Measurements from ENCODE around the gene LINGO4.
A peak's percentile ranks its signal among the peaks of the same experiment; 100 is the strongest.

The LINGO4 gene

DNA sequence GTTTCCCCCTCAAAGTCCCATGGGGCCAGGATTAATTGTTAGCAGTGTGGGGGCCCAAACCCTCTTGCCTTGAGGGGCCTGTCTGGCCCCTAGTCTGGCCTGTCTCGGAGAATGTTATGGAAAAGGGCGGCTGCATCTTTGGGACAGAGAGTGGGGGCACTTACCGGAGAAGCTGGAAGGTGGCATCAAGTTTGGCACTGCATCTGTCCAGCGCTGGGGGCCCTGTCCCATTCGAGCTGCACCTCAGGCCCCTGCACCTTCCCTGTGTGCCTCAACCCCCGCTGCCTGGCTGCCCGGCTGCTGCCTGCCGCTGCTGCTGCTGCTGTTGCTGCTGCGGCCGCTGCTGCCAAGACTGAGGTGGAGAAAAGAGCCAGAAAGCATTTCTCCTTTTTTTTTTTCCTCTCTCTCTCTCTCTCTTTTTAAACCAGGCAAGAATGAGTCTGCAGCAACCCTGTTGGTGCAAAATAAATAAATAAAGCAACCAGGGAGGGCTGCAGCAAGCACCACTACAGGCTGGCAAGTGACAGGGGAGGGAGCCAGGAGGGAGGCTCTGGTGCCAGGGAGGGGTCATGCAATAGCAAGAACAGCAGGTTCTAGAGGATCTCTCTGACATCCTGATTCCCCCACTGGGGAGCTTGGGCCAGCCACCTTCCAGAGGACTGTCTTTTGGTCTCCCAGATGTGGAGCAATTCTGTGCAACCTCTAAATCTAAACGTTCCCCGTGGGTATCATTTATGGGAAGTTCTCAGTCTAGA is at the start of gene LINGO4:
Gene LINGO4 (minus strand): TSS at position 354 of the 755 bp plus-strand sequence. CDS start 2,715 bp downstream, outside the sequence.
- DNase-seq, result no peak

DNA sequence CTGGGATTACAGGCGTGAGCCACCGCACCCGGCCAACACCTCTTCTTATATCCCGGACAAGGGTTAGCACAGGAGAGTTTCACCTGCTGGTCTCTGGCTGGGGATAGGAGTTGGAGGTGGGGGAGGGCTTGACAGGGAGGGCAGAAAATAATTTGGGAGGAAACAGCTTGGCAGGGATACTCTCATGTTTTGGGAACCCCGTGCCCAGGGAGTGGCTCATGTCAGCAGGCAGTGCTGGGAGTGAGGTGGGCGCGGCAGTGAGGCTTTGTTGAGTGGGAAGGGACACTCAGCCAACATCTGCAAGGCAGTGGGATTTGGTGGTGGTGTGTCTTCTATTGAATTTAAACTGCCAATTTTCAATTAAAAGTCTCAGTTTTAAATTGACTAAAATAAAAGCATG is 49.4 kb upstream of the LINGO4 start:
- no peak for DNase-seq

GRCh38 chr1:151853411-151853943 is 48.3 kb upstream of the LINGO4 start, which contains the start of gene THEM5:
TSS of gene THEM5 (minus strand) at chr1:151853712. CDS start at chr1:151853565, 147 bp downstream.
- no peak for DNase-seq

DNA sequence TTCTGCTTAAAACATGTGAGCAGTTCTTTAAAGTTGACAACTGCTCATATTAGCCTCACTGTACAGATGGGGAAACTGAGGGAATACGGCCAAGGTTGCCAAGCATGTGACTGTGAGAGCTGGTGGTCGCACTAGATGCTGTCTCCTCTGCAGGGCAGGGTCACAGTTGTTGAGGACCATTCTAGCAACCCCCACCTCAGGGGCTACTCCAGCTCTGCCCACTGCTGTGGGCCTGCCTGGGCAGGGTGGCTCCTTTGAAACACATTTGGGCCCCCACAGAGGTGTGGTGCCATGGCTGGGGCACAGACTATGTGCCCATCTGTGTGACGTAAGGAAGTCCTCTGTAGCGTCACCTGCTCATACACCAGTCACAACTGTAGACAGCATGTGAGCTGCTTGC is 47.5 kb upstream of the LINGO4 start:
- no peak for DNase-seq

- DNase-seq, result no peak
These were observed 46.7 kb upstream of the LINGO4 start for GRCh38 chr1:151851886-151852285.

DNA sequence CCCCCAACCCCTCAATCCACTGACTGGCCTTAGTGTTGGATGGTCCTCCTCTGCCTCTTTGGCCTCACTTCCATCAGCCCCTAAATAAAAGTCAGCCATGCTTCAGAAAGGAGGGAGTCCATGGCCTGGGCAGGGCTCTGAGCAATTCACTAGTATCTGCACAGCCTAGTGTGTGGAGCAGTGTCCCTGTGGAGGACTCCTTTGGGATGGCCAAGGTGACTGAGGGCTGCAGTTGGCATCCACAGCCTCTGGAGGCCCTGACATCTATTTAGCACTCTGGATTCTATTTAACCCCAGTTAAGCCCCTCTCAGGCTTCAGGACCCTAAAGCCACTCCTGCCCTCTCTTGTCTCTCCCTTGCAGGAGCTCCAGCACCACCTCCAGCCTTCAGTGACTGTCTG is 44.7 kb upstream of the LINGO4 start:
- no peak for DNase-seq

- no peak for DNase-seq
These were observed 43.9 kb upstream of the LINGO4 start for GRCh38 chr1:151849126-151849525.

GRCh38 chr1:151847867-151848596 is 42.8 kb upstream of the LINGO4 start:
- DNase-seq, result no peak

GRCh38 chr1:151846686-151847237 is 41.5 kb upstream of the LINGO4 start:
- peak; percentile 4 for DNase-seq

- peak; percentile 3 for DNase-seq
These were observed 40.9 kb upstream of the LINGO4 start for GRCh38 chr1:151846062-151846568.

DNA sequence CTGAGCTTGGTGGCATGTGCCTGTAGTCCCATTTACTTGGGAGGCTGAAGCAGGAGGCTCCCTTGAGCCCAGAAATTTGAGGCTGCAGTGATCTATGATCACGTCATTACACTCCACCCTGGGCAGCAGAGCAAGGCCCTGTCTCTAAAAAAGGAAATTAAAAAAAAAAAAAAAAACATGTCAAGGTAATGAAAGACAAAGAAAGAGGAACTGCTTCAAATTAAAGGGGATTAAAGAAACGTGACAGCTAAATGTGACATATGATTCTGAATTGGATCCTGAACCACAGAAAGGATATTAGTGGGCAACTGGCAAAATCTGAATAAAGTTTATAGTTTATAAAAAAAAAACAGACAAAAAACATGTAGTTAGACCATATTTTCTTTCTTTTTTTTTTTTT is 38.2 kb upstream of the LINGO4 start:
- DNase-seq, result no peak

DNA sequence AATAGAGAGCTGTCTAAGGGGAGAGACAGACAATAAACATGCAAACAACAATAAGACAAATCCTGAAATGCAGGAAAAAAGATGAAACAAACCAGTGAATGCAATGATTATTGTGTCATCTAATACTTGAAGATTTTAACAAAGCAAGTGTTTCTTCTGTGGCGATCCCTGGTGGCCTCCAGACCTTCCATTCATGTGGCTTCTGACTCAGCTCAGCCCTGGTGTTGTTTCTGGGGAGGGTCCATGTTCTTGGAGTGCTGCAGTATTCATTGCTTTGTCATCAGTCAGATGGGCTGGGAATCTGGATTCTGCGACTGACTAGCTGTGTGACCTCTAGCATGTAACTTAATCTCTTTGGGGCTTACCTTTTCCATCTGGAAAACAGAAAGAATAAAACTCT is 35.9 kb upstream of the LINGO4 start:
- DNase-seq, result no peak

DNA sequence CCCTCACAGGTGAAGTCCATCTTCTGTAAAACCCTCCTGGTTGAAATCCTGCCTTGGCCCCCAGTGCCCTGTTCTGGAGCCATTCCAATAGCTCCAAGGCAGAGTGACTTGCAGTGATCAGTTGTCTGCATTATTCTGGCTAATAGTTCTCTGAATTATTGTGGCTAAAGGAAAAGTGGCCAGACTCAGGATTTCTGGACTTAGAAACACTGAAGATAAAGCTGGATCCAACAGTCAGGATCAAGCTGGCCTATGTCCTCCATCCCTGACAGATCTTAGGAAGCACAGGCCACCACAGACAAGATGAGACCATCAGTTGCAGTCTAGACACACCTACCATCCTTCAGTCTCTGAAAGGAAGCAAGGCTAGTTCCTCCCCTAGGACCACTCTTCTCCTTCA is 35.2 kb upstream of the LINGO4 start:
- no peak for DNase-seq

- peak; percentile 74 for DNase-seq
These were observed 34.5 kb upstream of the LINGO4 start, which contains the start of gene C2CD4D for GRCh38 chr1:151839457-151840403. TSS of gene C2CD4D (minus strand) at chr1:151839820. CDS start at chr1:151838989, 831 bp downstream.

DNA sequence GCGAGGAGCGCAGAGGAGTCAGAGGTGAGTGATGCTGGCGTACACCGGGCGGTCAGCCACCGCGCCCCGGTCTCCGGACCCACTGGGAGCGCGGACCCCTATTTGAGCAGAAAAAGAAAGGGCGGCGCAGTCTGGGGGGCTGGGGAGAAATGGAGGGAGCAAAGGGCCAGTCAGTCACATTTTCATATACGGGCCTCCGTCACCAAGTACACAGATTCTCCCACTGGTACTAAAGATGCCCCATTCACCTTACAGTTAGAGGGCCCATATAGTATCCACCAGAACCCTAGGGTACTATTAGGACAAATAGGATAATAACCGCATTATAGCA is 33.8 kb upstream of the LINGO4 start:
- DNase-seq, result no peak

GRCh38 chr1:151838222-151839081 is 33.2 kb upstream of the LINGO4 start:
- DNase-seq, result no peak

DNA sequence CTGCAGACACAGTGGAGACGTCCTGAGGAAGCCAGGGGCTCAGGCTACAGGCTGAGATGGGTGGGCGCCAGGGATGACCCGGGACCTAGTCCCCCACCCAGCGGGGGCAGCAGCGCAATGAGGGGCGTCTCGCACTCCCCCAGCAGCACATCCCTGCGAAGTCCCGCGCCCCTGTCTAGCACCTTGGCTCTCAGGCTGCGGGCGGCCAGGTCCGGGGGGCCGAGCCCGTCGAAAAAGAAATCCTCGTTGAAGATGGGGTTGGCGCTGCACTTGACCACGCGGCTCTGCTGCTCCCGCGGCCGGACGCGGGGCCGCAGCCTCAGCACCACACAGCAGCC is 32.6 kb upstream of the LINGO4 start:
- DNase-seq, result no peak

GRCh38 chr1:151837197-151837596 is 32.0 kb upstream of the LINGO4 start:
- DNase-seq, result no peak

DNA sequence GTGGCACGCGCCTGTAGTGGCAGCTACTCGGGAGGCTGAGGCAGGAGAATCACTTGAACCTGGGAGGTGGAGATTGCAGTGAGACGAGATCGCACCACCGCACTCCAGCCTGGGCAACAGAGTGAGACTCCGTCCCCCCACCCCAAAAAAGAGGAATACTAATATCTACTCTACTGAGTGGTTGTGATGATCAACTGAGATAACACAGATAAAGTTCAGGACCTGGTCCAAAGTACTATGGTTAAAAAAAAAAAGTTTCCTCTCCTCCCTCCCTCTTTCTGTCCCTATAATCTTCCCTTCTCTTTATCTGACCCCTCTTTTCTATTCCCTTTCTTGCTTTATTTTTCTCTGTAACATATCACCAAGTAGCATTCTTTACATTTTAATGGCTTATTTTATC is 30.4 kb upstream of the LINGO4 start:
- no peak for DNase-seq

- no peak for DNase-seq
These were observed 29.0 kb upstream of the LINGO4 start for GRCh38 chr1:151834239-151834638.

DNA sequence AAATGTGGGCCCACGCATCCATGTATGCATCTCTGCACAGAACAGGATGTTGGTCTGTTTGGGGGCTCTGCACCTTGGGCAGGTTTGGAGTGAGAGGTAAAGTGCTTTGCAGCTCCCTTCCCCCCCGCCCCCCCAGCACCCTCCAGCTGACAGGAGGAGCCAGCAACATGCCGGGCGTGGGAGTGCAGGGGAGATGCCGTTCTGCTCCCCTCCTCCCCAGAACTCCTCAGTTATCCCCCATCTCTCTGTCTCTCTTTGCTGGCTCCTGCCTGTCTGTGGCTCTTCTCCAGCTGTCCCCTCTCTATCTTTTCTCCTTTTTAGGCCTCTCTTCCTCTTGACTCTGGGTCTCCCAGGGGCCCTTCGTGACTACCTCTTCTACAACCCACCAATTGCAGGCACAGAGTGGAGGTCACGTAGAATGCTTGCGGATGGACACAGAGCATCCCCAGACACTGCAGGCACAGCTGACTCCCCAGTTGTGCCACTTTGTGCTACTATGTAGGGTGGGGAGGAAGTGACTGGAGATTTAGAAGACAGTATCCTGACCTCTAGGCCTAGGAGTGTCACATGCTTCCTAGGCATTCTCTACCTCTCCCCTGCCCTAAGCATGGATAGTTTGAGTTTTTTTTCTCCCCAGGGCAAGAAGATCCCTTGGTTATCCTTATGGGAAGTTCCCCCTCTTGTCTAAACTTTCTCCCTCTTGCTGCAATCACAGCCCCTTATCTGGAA is 28.1 kb upstream of the LINGO4 start:
- no peak for DNase-seq
